Stimulated activated CD8-positive, alpha-beta memory T cell treated with anti-CD3 and anti-CD28 coated beads, Interleukin-12 subunit alpha, Interleukin-12 subunit beta, amount 100 ng/mL, for 1 hour (primary cell): Measurements from ENCODE around the gene LMNA.

ENCODE experiments used
- DNase-seq: peaks from one replicate; pipeline ENCODE4 v3.0.0-alpha.2; 2020; ENCODE audit warnings: low read depth

The LMNA gene

DNA sequence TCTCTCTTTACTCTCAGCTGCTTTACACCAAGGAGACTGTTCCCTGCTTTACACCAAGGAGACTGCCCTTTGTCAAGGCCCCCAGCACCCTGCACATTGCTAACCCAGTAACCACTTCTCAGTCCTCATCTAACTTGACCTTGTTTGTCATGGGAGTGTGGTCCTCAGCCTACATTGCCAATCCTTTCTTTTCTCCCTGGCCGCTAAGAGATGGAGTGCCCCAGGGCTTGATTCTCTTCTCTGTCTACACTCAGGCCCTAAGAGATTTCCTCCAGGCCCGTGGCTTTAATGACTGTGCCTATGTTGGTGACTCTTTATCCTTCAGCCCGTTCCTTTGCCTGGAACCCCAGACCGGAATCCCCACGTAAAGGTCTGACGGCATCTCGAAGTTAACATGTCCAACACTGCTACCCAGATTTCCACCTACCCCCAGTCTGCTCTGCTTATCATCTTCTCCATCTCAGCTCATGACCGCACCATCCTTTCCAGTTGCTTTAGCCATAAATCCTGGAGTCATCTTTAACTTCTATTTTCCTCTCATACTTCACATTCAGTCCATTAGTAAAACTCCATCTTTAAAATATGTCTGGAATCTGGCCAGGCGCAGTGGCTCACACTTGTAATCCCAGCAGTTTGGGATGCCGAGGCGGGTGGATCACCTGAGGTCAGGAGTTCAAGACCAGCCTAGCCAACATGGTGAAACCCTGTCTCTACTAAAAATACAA, 29.4 kb downstream of the LMNA start:
- no peak for DNase-seq

DNA sequence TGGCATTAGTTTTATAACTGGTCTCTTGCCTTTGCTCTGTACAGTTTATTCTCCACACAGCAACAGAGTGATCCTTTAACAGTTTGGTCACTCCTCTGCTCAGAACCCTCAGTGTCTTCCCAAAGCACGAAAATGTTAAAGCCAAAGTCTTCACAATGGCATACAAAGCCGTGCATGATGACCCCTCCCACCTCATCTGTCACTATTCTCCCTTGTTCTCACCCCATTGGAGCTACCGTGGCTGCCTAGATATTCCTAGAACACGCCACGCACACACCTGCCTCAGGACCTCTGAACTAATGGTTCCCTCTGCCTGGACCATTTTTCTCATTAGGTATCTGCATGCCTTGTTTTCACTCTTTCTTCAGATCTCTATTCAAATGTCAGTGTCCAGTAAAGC, 30.2 kb downstream of the LMNA start:
- no peak for DNase-seq

DNA sequence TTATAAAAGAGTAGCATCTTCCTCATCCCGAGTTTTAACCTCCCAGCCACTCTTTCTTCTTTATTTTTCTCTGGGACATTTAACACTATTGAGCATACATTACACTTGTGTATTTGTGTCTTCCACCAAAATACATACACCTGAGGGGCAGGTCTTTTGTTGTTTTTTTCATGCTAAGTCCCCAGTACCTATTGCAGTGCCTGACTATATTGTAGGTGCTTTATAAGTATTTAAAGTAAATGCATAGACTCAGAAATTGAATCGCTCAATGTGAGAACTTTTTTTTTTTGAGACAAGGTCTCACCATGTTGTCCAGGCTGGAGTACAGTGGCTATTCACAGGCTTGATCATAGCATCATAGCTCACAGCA, 31.1 kb downstream of the LMNA start:
- DNase-seq: no peak

DNA sequence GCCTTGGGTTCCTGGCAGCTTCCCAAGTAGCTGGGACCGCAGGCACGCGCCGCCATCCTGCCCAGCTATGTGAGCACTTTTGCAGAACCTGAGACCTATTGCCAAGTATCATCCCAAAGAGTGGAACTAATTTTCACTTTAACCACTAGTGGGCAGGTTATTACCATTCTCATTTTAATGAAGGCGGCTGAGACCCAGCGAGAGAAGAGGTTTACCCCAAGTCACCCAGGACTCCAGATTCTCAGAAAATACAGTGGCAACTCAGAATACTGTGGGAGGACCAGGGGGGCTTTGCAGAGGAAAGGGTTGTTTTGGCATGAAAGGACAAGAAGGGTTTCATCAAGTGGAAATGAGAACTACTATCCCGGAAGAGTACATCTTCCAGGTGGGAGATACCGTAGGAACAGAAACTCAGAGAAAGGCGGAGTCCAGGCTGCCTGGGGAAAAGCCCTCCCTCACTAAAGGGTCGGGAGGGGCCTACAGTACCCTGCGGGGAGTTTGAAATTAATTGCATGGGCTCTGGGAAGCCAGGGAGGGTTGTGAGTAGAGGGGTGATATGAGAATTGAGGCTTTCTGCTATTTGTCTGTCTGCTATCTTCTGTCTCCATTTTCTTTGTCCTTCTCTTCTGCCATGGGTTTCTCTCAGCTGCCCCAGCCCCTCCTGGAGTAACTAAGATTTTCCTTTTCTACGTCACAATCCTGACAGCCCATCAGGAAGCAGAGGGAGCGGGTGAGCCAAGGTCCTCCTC, 31.7 kb downstream of the LMNA start:
- DNase-seq: no peak

DNA sequence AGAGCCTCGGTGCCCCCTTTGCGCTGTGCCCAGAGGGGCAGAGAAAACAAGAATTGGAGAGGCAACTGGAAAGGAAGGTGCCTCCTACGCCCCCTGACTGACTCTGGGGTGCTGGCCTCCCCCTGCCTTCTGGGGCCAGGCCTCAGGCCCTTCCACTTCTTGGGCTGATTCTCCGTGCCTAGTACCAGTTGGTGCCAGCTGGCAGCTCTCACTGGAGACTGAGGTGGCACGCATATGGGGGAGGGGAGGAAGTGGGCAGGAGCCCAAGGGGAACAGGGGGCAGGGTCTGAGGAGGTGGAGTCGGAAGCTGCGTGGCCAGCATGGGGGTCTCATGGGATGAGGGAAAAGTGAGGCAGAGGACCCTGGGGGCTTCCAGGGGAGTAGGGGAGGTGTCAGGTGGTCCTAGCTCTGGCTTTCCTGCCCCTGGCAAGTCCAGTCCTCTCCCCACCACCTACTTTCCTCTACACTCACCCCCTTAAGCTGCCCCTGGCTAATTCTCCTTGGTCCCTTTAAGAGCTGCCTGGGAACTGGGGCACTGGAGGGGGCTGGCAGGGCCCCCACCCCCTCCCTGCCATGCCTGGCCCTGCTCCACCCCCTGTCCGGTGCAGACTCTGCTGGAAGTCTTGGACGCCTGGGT, 32.4 kb downstream of the LMNA start:
- DNase-seq: no peak

DNA sequence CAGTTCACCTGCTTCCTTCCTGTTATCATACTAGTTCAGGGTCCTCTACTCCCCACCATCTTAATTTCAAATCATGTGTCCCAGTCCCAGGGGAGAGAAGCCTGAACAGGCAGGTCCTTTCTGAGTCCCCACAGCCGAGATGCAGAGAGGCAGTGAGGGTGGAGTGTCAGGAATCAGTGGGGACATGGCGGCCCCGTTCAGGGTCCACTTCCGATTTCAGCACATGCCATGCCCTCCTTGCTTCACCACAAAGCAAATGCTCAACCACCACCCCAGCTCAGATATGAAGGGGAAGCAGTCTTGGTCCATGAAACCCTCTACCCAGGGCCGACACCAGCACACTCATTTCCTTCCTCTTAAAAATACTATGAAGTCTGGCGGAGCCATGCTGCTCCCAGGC, 33.7 kb downstream of the LMNA start:
- DNase-seq: no peak

DNA sequence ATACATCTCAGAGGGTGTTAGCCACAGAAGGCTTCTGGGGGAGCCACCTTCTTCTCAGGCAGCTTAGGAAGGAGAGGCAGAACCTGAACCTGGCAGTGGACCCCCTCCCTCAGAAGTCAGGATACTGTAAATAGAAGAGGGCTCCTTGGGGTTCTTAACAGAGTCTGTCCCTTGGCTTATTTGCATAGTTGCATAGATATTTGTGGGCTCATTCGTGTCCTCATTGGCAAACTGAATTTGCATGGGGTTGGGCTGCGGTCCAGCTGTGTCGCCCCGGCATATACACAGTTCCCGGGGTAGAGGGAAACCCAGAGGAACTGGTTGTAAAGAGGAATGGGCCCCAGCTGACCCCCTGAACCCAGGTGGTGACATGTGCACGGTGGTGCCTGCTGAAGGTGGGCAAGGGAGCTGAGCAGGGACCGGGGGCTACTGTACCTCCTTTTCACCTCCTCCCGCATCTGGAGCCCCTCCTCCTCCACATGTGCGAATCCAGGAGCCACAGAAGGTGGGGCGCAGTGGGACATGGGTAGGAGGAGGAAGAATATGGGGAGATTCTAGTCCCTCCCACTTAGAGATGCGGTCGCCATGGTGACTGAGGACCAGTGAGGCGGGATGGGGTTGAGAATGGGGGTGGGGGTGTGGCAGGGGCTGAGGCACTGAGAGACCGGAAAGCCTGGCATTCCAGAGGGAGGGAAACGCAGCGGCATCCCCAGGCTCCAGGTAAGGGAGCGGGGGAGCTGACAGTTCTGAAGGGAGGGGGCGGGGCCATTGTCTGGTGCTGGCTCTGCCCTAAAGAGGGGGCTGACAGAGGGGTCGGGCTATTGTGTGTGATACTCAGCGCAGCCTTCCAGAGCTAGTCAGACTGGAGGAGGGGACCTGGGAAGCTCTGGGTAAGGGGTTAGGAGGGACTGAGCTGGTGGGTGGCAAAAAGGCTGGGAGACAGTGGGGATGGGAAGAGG, 35.1 kb downstream of the LMNA start:
- DNase-seq: no peak

DNA sequence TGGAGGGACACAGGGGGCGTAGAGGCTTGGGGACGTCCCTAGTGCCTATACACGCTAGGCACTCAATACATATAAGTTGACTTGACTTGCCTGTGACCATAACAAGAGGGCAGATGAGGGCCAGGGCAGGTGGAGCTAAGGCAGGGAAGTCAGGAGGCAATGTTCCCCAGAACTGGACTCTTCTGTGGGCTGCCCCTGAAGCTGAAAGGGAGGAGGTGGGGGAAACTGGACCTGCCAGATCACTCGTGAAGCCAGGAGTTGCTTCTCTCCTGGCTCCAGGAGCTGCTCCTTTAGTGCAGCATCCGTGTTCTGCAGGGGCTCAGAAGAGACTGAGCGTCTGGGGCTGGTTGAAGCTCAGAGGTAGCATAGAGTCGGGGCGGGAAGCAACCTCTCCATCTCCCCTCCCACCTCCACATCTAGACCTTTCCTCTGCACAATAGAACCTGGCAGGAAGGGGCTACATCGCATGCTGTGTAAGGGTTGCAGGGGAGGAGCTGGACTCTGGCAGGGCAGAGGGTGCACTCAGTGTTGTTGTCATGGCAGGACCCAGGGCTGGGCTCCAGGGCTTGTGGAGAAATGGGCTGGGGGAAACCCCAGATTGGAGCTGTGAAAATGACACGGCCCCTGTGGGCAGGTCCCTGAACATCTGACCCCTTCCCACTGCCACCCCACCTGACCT, 36.0 kb downstream of the LMNA start:
- DNase-seq: no peak

DNA sequence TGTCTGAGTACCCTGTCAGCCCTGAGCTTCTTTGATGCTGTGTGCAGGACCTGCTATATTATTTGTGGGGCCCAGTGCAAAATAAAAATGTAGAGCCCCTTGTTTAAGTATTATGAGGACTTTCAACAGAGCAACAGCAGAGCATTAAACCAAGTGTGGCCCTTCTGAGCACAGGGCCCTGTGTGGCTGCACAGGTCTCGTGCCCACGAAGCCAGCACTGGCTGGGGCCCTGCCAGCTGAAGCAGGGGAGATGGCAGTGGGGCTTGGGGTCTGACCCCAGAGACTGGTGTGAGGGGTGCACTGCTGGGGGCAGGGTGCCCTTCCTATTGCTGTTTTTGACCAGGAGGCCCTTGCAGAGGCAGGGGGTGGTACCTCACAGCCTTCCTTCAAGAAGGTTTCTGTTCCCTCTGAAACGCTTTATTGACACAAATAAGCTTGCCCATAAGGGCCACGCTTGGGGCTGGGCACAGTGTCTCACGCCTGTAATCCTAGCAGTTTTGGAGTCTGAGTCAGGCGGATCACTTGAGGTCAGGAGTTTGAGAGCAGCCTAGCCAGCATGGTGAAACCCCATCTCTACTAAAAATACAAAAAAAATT, 36.7 kb downstream of the LMNA start:
- no peak for DNase-seq

DNA sequence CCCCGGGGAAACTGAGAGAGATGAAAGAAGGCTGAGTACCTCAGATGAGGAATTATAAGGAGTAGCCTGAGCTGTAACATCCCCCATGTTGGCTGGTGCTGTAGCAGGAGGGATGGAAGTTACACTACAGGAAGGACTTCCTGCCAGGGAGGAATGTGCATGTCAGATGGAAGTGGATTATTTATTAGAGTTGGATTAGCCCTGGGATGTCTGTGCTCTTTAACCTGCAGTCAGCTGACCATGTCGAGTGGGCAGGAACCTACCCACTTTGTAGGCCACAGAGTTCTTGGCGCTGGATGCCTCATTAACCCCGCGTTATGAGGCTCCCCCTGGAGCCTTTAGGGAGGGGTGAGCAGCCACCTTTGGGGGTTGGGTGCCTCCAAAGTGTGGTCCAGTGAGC, 38.1 kb downstream of the LMNA start:
- DNase-seq: no peak

DNA sequence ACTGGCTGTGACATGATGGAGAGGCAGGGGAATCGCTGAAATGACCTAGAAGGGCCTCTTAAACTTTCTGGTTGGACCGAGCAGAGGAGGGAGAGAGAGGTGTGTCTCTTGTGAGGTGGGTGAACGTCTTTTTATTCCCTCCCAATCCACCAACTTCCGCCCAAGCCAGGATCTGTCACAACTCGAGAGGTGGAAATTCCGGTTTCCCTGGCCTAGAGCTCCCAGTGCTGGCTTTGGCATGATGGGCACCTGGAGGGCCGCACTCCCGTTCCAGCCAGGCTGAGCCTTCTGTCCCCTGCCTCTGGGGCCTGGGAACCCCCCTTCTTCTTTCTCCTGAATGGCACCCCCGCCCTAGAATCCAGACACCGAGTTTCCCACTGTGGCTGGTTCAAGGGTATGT, 38.9 kb downstream of the LMNA start, which contains the start of gene SEMA4A:
TSS of gene SEMA4A (plus strand) at position 224 of the 400 bp plus-strand sequence. CDS start 994 bp downstream, outside the sequence.
- no peak for DNase-seq

DNA sequence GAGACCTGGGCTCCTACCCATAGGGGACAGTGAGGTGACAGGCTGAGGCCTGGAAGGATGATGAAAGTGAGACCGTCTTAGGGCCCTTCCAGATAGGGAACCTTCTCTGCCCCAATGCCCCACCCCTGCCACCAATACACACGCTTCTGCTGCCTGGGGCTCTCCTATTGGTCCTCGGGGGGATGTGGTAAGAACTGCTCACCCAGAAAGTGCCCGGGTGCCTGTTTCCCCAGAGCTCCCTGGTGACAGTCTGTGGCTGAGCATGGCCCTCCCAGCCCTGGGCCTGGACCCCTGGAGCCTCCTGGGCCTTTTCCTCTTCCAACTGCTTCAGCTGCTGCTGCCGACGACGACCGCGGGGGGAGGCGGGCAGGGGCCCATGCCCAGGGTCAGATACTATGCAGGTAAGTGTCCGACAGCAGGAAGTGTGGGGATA, 39.8 kb downstream of the LMNA start:
- no peak for DNase-seq

DNA sequence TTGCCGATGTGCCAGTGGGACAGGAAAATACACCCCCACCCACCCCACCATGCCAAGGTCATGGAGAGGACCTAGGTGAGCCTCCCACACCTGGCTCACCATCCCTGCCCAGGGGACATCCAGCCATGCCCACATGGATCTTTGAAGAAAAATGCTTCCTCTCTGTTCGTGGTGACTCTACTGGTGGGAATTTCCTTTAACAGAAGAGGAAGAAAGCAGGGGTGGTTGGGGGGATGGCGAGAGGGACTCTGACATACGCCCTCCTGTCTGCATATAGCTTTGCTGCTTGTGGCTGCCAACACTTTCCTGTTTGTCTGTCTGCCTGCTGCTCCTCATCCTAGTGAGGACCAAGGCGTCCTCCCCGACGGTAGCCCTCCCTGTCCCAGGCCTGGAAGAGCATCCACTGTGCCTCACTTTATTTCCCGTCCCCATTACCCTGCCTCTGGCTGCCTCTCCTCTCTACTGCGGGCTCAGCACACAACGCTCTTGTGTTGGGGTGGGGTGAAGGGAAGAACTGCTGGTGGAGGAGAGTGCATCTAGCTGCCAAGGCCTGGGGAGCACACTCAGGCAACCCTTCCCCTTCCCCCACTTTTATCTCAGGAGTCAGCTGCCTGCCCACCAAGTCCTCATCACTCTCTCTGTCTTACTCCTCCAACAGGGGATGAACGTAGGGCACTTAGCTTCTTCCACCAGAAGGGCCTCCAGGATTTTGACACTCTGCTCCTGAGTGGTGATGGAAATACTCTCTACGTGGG, 41.4 kb downstream of the LMNA start:
- DNase-seq: no peak

DNA sequence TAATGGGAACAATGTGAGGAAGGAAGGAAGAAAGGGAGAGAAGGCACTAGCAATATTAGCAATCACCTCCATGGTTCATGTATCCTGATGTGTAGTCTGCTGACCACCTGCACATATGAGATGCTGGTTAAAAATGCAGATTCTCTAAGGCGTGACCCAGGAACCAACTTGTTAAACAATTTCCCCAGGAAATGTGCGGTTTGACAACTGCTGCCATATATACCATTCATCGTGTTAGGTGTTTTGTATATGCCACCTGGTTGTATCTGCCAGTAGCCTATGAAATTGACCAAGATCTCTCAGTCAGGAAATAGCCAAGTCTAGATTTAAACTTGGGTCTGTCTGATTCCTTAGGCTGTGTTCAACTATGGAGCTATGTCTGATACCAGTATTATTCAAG, 43.0 kb downstream of the LMNA start:
- no peak for DNase-seq

DNA sequence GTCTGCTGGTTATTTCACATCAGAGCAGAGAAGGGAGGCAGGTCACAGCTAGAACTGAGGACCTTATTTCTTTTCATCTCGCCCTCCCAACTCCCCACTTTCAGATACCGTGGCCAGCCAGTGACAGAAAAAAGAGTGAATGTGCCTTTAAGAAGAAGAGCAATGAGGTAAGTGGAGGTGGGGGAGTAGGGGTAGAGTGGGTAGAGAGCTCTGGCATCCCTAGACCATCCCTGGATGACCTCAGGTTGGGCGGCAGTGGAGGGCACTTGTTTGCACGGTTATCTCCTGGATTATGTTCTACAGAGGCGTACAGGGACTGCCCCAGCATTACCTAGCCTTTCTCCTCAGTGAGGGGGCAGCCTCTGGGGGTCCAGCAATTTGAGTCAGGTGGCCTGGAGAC, 43.5 kb downstream of the LMNA start:
- no peak for DNase-seq

DNA sequence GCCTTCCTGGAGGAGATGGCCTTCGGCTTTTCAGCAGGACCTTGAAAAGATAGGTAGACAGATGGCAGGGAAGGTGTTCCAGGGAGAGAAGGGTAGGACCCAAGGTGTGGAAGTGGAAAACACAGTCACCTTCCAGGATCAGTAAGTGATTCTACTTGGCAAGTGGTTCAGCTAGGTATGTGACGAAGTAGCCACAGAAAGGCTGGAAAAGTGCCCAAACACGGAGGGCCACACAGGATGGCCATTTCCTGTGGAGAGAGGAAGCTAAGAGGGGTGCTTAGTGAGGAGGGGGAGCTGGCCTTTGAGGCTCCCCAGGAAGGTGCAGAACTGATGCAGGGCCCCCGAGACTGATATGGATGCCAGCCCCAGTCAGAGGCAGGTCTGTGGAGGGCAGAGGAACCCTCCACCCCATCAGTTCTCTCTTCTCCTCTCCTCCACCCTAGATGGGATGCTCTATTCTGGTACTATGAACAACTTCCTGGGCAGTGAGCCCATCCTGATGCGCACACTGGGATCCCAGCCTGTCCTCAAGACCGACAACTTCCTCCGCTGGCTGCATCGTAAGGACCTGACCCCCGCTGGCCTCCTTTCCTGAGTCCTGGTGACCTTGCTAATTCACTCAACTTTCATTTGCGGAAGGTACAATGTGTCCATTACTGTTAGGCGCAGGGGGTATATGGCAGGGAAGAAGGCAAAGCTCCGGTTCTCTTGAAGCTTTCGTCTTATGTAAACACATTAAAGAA, 45.7 kb downstream of the LMNA start:
- no peak for DNase-seq

DNA sequence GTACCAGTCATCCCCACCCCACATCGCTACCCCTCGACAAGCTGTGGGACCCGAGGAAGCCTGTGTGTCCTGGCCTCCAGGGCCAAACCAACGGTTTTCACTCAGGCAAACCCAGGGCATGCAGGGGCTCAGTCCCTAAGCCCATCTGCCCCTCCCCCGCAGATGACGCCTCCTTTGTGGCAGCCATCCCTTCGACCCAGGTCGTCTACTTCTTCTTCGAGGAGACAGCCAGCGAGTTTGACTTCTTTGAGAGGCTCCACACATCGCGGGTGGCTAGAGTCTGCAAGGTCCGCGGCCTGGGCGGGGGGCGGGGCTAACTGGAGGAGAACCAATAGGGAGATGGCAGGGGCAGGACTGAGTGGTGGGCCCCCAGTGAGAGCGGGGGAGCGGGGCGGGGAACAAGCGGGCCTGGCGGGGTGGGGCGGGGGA, 46.2 kb downstream of the LMNA start:
- DNase-seq: no peak

DNA sequence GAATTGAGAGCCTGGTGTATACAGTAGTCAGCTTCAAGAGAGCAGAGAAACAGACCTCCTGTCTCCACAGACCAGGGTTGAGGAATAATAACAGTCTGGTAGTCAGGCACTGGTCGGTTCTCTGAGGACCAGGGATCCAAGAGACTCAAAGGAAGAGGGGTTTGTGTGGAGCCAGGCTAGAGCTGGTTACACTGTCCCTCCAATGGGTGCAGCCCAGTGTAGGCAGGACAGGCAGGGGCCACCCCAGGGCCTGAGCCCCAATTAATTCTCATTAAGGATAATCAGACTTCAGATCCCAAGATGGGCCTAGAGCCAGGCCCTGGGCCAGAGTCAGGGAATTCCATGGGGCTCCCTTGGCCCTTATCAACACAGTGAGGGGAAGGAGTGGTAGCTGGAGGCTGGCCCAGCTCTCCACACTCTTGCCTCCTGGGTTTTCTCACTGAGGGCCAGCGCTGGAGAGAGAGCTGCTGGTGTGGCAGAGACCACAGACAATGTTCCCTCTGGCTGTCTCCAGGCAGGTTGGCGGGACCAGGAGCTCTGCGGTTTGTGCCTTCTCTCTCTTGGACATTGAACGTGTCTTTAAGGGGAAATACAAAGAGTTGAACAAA, 48.0 kb downstream of the LMNA start:
- DNase-seq: no peak

DNA sequence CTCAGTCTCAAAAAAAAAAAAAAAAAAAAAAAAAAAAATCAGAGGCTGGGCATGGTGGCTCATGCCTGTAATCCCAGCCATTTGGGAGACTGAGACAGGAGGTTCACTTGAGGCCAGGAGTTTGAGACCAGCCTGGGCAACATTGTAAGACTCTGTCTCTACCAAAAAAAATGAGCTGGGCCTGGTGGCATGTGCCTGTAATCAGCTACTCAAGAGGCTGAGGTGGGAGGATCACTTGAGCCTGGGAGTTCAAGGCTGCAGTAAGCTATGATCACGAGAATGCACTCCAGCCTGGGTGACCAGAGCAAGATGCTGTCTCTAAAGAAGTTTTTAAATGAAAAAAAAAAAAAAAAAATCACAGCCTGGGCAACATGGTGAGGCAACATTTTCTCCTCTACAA, 49.2 kb downstream of the LMNA start:
- no peak for DNase-seq
